Subcutaneous adipose tissue (tissue), 4 donors: ENCODE measurements around the gene SNX18. TPM values are rescaled to one million over a fixed set of nuclear protein-coding genes. Genes with fewer than 3 reads are reported as not detected.

ENCODE experiments used
- CTCF ChIP-seq: fragments of 450-650 bp; IDR thresholded peaks from one replicate; pipeline ENCODE4 v1.5.1; 2016; ENCODE audit warnings: low read depth, mild to moderate bottlenecking, control low read depth, antibody characterized with exemption, moderate library complexity
- total RNA-seq, 4 donors: library from RNA; depleted of rRNA; stranded (reverse); fragments of >200 nt; gene quantifications; one replicate each; pipeline ENCODE4 v1.1.0, GENCODE V29; 2016

SNX18 gene
- total RNA-seq, 4 donors from 2014 or later = 26.7 to 54.6 (median 40.2) TPM

GRCh38 chr5:54556141-54556540 is 38.6 kb downstream of the SNX18 start:
- TF ChIP-seq CTCF = no peak

GRCh38 chr5:54558362-54558761 is 40.8 kb downstream of the SNX18 start:
- no peak for TF ChIP-seq CTCF

DNA sequence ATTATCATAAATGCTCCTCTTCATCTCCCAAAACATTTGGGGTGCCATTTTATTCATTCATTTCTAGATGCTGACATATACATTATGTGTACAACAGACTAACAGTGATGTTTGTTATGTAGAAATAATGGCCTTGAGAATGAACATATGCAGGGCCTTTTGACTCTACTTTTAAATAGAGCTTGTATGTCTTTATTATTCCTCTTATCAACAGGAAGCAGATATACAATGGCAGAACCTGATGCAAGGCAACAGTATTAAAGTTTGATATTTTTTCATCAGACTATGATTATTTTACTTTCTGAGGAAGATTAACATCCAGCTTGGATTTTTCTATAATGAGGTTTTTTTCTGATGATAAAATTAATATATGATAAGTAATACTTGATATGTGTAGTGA is 44.1 kb downstream of the SNX18 start:
- TF ChIP-seq CTCF = no peak

DNA sequence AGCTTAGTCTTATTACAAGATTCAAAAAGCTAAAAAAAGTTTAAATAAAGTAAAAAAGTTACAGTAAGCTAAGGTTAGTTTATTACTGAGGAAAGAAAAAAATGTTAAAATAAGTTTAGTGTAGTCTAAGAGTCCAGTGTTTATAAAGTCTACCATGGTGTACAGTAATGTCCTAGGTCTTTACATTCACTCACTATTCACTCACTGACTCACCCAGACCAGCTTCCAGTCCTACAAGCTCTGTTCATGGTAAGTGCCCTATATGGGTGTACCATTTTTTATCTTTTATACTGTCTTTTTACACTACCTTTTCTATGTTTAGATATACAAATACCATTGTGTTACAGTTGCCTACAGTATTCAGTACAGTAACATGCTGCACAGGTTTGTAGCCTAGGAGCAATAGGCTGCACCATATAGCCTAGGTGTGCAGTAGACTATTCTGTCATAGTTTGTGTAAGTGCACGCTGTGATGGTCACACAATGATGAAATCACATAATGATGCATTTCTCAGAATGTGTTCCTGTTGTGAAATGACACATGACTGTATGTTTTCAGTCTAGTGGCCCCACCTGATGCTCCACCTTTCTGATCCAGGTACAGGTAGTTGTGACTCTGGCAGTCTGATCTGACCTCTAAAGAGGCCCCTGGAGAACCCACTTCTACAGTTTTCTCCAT is 45.7 kb downstream of the SNX18 start:
- no peak for TF ChIP-seq CTCF

DNA sequence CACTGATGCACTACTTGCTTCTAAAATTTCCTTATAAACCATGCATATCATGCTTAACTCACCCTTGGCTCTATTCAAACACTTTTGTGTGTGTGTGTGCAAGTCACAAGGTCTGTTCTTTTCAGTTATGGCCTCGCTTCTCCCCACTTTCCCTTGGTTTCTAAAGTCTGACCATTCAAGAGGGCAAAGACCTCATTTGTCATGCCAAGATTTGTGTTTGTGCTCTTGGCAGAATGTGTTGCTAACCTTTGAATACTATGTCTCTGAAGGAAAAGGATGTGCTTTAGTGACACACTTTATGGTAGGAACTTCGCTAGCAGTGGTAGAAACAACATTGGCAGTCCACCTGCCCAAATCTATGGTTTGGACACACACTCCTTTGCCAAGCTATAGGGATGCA is 50.4 kb downstream of the SNX18 start:
- TF ChIP-seq CTCF = no peak

GRCh38 chr5:54570916-54571315 is 53.4 kb downstream of the SNX18 start:
- no peak for TF ChIP-seq CTCF

- TF ChIP-seq CTCF = no peak
These were observed 53.9 kb downstream of the SNX18 start for GRCh38 chr5:54571462-54571861.
